Kidney tubule cell (primary cell): Measurements from ENCODE around the gene TMEM250.
"Not testable (repeated sequence)": the region's sequence is repeated elsewhere in the genome, so short reads cannot be mapped to it uniquely, and the experiment has no call there.

Source experiments
- DNase-seq: peaks from one replicate; pipeline ENCODE4 v3.0.0-alpha.2; 2018; ENCODE audit warnings: low spot score

Gene TMEM250

GRCh38 chr9:136110082-136111061, 8.3 kb downstream of the TMEM250 start:
- DNase-seq = no peak

- peak; percentile 95 for DNase-seq
These were observed 9.2 kb downstream of the TMEM250 start for GRCh38 chr9:136109351-136110081.

- no peak for DNase-seq
These were observed 9.9 kb downstream of the TMEM250 start for GRCh38 chr9:136108648-136109266.

DNA sequence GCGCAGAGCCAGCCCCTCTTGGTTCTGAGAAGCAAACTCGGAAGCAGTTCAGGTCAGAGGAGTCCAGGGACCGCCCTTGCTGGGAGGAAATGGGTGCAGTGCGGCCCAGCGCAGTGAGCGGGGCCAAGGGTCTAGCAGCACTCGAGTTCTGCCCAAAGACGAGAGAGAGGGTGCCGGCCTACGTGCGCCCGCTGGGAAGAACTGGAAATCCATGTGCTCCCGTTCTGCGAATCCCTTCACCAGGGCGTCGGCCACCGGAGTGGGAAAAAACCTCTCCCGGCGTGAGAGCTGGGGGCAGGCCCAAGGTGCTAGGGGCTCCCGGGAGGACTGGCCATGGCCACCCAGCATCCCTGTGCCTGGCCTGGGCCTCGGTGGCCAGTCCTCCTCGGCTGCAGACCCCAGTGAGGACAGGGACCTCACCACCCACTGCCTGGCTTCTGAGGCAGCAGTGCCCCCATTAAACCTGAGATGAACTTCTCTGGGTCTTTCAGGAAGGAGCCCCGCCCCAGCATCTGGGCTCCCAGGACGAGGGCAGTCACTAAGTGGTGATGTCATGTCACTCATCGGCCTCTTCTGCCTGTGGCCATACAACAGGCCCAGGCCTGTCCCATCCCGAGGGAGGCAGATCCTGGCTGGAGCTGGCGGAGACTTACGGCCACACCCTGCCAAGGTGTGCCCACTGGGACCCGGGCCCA, 10.6 kb downstream of the TMEM250 start:
- no peak for DNase-seq

DNA sequence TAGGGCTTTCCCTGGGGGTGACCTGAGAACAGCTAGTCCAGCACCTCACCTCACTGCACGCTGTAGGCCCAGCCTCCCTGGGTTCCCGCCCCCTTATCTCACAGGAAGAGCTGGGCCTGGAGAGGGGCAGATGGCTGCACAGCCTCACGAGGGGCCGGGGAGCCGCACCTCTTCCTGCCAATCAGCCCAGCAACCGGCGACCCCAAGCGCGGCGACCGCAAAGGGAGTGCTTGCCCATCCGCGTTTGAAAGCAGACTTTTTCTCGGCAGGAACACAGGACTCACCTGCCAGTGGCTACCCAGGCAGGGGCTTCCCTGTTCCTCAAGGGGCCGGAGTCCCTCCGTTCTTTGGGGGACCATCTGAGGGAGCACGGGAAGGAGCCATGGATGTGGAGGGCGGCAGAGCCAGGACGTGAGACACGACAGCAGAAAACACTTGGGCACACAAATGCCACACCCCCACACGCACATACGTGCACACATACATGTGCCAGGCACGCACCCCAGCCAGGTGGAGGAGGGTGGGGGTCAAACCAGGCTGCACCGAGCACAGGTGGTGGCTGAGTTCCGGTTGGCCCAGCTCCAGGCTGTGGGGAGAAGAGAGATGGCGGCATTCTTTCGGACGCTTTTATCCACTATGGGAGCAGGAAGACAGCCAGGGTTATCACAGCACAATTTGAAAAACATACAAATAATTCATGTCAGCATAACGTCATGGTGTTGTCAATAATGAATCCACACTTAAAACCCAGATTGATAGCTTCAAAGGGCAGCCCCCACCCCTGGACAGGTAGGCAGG, 11.3 kb downstream of the TMEM250 start:
- DNase-seq = no peak

DNA sequence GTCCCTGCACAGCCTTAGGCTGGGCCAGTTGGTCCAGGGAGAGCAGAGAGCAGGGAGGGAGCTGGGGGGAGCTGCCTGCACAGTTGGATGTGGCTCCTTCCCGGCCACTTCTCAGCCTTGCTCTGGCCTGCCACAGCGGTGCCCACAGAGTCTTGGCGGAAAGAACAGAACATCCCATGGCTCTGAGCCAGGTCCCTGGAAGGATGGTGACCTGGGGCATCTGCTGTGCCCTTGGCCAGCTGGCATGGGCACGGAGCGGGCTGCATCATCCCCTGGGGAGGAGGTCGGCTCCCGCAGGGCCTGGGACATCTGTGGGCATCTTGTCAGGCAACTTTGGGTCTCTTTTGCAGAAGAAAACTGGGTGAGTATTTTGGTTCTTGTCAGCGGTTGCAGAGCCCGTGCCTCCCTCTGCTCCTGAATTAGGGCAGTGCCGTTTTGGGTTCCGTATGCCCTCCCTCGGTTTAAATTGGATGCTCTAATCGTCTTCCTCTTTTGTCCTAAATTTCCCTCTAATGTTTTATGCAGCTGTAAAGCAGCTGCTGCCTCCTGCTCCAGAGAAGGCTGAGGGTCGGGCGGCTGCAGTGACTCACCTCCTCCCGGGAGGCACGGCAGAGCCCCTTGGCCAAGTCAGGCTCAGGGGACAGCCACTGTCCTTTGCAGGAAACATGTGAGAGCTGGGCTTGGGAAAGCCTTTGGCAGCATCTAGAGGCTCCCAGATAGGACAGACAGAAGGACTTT, 13.1 kb downstream of the TMEM250 start:
- DNase-seq = no peak

DNA sequence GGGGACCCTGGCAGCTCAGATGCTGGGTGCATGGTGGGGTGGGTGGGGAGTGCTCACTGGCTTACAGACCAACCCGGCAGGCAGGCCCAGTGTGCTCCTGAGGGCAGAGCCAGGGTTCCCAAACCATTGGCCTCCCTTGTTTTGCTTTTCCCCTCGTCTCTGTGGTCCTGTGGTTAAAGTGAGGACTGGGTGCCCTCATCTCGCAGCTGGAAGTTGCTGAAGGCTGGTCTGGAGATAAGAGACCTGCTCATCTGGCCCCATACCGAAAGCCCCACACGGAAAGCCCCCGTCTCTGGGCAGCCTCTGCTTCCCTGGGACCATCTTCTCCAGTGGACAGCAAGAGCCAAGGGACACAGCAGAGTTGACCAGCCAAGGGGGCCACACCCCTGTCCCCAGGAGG, 13.8 kb downstream of the TMEM250 start:
- no peak for DNase-seq

DNA sequence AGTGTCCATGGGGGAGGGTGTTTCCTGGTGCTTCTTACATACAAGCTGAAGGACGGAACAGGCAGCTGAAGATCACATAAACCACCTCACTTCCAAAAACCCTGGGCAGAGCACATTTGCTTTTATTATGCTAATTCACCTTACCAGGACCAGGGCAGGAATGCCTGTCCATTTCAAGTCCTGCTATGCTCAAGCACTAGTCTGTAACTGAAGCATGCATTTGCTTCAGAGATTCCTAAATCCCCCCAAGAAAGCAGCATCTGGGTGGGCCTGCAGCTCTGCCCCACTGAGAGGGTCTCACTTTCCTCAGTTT, 14.2 kb downstream of the TMEM250 start:
- no peak for DNase-seq

DNA sequence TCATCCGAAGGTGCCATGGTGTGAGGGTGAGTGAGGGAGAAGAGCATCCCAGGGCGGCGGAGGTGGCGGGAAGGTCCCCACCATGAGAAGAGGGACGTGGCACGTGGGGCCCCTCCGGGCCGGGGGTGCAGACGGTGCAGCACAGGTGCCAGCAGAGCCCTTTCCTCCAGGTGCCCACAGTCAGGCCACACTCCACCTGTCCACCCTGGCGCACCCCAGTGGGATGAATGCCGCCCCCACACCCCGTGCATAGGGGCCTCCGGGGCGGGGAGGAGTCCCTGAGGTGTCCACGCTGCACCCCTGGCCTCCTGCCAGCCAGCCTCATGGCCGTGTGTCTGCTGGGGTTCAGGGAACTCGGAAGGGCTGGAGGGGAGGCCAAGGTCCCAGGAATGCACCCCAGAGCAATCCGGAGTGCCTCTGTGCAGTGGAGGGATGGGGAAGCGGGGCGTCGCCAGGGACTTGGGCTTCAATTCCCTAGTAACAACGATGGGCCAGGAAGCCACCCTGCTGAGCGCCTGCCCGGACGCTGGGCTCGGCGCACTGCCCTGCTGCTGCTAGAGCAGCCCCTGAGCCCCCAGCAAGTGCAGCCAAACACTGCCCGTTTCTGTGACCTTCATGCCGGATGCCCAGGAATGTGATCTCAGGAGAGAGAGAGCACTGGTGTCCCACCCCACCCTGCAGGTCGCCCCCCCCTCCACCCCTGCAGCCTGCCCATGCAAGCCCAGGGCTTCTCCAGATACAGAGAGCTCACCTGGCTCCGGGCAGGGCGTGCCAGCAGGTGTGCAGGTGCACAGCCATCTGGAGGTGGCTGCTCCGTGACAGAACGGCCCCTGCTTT, 14.8 kb downstream of the TMEM250 start:
- DNase-seq = no peak

DNA sequence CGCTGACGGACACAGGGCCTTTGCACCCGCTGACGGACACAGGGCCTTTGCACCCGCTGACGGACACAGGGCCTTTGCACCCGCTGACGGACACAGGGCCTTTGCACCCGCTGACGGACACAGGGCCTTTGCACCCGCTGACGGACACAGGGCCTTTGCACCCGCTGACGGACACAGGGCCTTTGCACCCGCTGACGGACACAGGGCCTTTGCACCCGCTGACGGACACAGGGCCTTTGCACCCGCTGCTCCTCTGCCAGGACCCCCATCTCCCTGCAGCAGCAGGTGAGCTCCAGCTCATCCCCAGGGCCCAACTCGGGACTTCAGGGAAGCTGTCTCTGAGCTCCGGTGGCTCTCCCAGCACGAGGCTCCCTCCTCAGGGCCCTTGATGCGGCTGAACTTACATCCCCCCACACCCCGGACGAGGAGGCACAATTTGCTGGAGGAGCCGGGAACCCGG, 17.0 kb downstream of the TMEM250 start:
- not testable (repeated sequence) for DNase-seq

DNA sequence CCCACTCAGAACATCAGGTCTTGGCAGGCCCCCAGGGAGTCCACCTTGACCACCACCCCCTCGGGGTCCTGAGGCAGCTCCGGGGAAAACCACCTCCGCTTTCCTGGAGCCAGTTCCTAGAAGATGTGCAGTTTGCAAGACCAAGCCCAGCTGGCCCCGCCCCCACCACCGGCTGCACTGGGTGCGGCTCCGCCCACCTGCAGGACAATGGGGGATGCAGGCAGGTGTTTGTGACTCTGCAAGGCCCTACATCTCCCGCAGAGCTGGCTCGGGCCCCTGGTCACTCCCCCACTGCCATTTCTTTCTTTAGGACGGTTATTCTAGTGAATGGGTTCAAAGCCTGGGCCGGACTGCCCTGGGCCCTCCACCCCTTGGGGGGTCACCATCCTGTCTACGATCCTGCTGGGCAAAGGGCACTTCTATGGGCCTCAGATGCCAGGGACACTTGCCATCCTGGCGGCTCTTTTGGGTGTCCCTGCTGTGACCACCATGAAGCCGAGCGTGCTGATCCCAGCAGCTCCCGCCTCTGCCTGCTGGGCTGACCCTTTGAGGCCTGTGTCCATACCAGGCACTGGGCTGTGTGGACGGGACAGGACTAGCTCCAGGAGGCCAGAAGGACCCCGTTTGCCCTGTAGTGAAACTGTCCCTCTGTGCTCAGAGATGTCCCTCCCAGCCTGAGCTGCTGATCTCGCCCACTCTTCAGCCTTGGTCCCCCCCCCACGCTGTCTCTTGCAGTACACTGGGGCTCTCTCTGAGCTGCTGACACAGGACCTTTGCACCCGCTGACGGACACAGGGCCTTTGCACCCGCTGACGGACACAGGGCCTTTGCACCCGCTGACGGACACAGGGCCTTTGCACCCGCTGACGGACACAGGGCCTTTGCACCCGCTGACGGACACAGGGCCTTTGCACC, 17.7 kb downstream of the TMEM250 start:
- DNase-seq = no peak

- DNase-seq = no peak
These were observed 19.1 kb downstream of the TMEM250 start for GRCh38 chr9:136099542-136099941.

DNA sequence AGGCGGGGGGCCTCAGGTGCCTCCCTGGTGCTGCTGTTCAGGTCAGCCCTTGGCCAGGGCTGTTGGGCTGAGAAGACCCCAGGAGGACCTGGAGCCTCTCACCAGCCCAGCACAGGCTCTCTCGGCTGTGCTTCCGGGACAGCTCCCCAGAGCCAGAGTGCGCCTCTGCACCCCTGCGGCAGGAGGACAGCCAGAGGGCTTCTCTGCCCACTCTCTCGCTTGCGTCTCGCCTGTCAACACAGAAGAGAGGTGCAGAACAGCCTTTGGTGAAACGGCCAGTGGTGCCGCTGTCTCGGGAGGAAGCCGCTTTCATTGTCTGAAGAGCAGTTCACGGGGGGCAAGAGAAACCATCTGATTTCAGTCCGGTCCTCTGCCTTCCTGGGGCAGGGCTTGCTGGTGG, 19.8 kb downstream of the TMEM250 start:
- DNase-seq = no peak

- DNase-seq = no peak
These were observed 20.5 kb downstream of the TMEM250 start for GRCh38 chr9:136098210-136098609.

DNA sequence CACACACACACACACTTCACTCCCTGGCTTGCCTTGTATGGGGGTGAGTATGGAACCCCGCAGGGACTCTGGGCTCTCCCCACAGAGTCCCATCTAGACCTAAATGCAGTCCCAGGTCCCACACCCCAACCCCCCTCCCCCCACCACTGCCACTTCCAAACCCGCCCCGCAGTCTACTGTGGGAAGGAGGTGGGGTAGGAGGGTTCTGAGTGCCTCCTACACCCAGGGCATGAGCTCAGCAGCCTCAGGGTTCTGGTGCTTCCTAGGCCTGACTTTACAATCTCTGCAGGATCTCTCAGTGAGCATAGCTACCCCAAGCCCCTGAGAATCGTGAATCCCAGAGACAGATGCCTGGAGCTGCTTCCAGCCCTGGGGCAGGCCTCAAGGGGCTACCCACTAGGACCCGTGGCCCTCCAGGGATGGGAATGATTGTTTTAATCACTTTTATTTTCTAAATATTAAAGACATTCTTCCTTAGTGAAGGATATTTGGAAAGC, 22.1 kb downstream of the TMEM250 start:
- DNase-seq = no peak

GRCh38 chr9:136095070-136096058, 23.3 kb downstream of the TMEM250 start, which contains the start of gene NACC2:
NACC2 (minus strand) TSS chr9:136095289; CDS start chr9:136050521, 44,768 bp downstream.
- DNase-seq = peak; percentile 78
